Renal pelvis (tissue), 4 donors: ENCODE results near the gene SPINDOC. TPM values are rescaled to one million over a fixed set of nuclear protein-coding genes. Genes with fewer than 3 reads are reported as not detected.
"Not testable (repeated sequence)": the region's sequence is repeated elsewhere in the genome, so short reads cannot be mapped to it uniquely, and the experiment has no call there.

Source experiments
- DNase-seq: peaks from one replicate; pipeline ENCODE4 v3.0.0-alpha.2; 2013
- polyA plus RNA-seq, 3 donors: library from polyadenylated mRNA; unstranded; fragments of 120-200 nt; gene quantifications; one replicate each; pipeline ENCODE4 v1.2.1, GENCODE V29; 2013; ENCODE audit not compliant: insufficient read length in 3 of 3

SPINDOC gene
- polyA plus RNA-seq, 3 donors: 37.7 to 43.1 (median 39.0) TPM

- DNase-seq: no peak
Measured at GRCh38 chr11:63849691-63850090, 36.4 kb downstream of the SPINDOC start.

- no peak for DNase-seq
Measured at GRCh38 chr11:63850920-63851319, 37.7 kb downstream of the SPINDOC start.

GRCh38 chr11:63851364-63851763, 38.1 kb downstream of the SPINDOC start:
- DNase-seq: no peak

GRCh38 chr11:63853476-63853875, 40.2 kb downstream of the SPINDOC start:
- DNase-seq: no peak

GRCh38 chr11:63854696-63855095, 41.4 kb downstream of the SPINDOC start:
- no peak for DNase-seq

GRCh38 chr11:63855975-63856374, 42.7 kb downstream of the SPINDOC start:
- DNase-seq: no peak

- DNase-seq: no peak
Measured at GRCh38 chr11:63858628-63859550, 45.6 kb downstream of the SPINDOC start.

- DNase-seq: no peak
Measured at GRCh38 chr11:63862923-63863322, 49.7 kb downstream of the SPINDOC start.

- DNase-seq: not testable (repeated sequence)
Measured at GRCh38 chr11:63863620-63864019, 50.4 kb downstream of the SPINDOC start.

GRCh38 chr11:63866211-63866610, 53.0 kb downstream of the SPINDOC start:
- no peak for DNase-seq

- no peak for DNase-seq
Measured at GRCh38 chr11:63867511-63867910, 54.3 kb downstream of the SPINDOC start.

GRCh38 chr11:63868399-63869064, 55.3 kb downstream of the SPINDOC start:
- no peak for DNase-seq

- no peak for DNase-seq
Measured at GRCh38 chr11:63869171-63869591, 55.9 kb downstream of the SPINDOC start.

GRCh38 chr11:63869683-63870082, 56.4 kb downstream of the SPINDOC start:
- no peak for DNase-seq

GRCh38 chr11:63870351-63871140, 57.3 kb downstream of the SPINDOC start:
- no peak for DNase-seq

- DNase-seq: peak; percentile 79
Measured at GRCh38 chr11:63871962-63872799, 58.9 kb downstream of the SPINDOC start.

- no peak for DNase-seq
Measured at GRCh38 chr11:63872800-63873197, 59.5 kb downstream of the SPINDOC start.

GRCh38 chr11:63873311-63873710, 60.1 kb downstream of the SPINDOC start:
- DNase-seq: no peak

GRCh38 chr11:63874511-63874910, 61.3 kb downstream of the SPINDOC start:
- DNase-seq: no peak

- DNase-seq: no peak
Measured at GRCh38 chr11:63875506-63876065, 62.3 kb downstream of the SPINDOC start.

GRCh38 chr11:63876616-63877015, 63.4 kb downstream of the SPINDOC start:
- DNase-seq: no peak
